GM19372 (cell line): ENCODE results near the gene RAD51B.

Source experiments
- ATAC-seq: cut with Tn5 transposase; IDR thresholded peaks from one replicate; pipeline ENCODE4 v1.9.1; 2021; ENCODE audit warnings: mild to moderate bottlenecking, low read depth, moderate library complexity; ENCODE audit not compliant: unreplicated experiment

The RAD51B gene

DNA sequence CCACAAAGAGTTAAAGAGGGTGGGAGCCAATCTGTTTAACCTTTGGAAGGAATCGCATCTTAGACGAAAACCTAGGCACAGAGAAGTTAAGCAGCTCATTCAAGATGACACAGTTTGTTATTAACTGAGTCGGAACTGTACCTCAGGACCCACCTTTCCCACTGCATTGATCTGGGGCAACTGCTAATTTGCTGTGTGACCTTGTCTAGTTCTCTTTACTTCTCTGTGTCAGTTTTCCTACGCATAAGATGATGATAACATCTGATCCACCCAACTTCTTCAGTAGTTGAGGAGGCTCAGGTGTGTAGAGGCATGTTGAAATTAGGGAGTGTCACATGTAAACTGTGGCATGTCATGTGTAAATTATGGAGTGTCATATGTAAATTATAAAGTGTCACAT lies 787.1 kb downstream of the RAD51B start:
- no peak for ATAC-seq

DNA sequence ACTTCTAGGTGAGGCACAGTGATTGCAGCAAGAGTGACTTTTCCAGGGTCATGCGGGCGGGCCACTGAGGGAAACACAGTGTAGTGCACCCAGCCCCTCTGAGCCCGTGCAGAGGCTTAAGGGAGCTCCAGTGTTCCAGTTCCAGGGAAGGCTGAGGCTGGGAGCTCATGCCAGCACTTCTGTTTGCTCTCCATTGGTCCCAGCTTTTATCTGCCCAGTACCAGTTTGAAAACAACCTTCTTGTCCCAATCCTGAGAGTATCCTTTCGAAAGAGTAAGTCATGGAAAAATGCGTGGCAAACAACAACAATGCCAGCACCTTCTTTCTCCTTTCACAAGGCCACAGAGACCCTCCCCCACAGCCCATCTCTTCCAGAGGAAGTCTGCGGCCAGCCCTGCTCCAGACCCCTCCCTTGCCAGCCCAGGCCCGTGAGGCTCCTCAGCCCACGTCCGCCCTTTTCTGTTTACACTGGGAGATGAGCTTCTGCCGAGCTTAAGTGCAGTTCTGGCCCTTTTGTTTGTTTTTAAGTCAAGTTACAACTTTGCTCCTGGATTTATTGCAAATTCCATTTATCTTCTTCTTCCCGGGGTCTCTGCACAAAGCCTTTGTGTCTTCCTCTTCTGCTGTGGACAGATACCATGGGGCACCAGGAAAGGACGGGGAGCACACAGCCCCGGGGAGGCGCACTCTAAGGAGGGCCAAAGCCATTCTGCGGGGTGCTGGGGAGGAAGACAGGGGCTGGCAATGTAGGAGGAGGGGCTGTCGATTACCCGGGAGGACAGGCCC lies 787.7 kb downstream of the RAD51B start:
- no peak for ATAC-seq

DNA sequence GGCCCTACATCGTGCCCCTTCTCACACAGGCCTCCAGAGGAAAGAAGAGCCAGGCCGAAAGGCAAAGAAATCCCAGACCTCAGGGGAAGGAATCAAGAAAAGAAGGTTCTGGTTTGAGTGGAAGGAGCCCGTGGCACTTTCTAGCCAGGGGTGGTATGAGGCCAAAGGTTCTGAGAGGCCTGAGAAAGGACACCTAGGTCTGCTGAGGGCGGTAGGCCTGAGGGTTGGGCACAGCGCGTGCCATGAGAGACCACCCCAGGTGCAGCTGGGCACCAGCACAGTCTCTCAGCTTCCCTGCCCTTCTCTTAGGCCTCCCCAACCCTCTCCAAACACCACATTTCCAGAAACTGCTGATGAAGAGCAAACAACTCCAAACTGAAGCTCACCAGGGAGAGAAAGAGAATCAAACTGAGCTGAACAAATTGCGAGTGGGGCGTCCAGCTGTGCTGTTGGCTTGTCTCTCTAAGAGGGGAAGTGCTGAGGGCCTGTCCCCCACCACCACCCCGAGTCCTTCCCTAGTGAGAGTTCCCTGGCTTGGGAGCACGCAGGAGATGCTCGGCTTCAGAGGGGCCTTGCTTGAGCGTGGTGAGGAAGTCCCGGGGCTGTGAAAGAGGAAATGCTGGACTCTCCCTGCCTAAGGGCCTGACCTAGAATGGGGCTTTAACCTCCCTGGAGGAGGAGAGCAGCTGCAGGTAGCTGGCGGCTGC lies 788.4 kb downstream of the RAD51B start:
- no peak for ATAC-seq

DNA sequence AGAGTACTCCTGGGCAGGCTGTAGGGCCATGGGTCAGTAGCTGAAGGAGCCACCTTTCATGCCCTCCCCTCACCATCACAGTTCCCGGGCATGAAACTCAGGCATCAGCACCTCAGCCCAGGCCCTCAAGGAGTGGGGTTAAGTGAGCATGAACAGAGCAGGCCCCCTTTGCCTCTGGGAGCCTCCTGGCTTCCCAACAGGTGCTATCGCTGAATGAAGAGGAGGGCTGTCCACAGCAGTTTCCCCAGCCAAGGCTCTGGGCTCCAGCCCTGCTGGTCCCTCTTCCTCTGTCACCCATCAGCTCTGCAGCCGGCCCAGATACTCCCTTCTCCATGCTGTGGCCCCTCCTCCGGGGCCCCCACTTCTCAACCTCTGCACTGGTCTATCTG lies 789.0 kb downstream of the RAD51B start:
- ATAC-seq: no peak

DNA sequence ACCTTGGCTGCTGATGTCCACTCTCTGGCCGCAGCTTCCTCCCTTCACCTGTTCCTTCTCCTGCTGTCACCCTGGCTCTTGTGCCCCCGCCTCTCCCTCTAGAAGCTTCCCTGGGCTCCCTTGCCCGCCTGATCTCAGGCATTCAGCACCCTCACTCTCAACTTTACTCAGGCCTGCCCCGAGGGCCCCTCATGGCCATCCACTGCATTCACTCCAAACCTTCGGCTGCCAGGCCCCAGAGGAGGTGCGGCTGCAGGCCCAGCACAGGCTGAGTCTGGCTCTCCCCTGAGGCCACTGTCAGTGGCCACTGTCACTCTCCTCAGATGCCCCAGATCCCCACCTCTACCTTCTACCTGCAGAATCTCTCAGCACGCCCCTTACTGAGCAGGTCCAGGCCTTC lies 789.4 kb downstream of the RAD51B start:
- no peak for ATAC-seq

DNA sequence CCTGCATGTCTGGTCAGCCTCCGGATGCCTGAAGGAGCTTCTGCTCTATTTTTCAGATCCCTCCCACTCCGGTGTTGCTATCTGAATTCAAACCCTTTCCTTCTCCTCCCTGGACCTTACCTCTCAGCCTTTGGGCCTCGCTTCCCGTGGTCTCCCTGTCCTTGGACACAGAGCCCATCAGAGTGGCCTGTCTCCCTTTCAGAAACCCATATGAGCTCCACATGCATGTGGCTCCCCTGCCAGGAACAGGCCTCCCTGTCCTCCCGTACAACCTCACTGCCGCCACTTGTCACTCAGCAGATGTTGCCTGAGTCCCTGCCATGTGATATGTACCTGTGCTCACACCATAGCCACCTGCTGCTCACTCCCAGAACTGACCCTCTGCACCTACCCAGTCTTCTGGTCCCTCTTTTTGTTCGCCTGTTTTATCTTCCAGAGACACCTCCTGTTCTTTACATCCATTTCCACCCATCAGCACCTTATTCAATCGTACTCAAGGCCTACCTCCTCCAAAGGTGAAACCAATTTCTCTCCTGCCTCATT lies 790.7 kb downstream of the RAD51B start:
- no peak for ATAC-seq

DNA sequence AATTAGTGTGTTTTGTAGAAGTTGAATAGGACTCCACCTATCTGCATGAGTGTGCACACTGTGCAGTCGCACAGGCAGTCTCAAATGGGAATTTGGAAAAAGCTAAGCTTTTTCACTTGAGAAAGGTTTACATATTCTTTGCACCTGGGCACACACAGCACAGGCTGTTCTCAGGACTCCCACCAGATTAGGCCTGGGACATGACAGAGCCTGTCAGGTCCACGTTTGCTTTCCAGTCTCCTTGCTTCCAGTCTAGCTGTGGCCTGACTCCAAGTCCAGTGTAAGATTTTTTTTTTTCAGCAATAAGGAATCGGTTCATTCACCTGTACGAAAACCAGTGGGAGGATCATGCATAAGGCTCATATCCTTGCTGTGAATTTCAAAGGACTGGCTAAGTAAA lies 792.0 kb downstream of the RAD51B start:
- no peak for ATAC-seq

DNA sequence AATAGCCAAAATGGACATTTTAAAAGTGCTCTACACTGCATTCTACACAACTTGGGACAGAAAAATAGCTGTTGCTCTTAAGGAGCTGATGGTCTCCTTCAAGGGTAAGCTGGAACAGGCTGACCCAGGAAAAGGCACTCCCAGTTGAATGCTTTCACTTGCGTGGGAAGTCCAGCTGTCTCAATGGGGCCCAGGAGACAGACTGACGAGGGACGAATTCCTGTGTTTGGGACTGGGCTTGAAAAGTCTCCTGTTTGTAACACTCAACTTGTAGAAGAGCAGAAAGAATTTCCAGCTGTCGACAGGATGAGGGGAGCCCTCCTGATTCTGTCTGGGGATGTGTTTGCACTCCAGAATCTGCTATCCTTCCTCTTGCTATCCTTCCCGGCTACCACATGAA lies 792.5 kb downstream of the RAD51B start:
- no peak for ATAC-seq

DNA sequence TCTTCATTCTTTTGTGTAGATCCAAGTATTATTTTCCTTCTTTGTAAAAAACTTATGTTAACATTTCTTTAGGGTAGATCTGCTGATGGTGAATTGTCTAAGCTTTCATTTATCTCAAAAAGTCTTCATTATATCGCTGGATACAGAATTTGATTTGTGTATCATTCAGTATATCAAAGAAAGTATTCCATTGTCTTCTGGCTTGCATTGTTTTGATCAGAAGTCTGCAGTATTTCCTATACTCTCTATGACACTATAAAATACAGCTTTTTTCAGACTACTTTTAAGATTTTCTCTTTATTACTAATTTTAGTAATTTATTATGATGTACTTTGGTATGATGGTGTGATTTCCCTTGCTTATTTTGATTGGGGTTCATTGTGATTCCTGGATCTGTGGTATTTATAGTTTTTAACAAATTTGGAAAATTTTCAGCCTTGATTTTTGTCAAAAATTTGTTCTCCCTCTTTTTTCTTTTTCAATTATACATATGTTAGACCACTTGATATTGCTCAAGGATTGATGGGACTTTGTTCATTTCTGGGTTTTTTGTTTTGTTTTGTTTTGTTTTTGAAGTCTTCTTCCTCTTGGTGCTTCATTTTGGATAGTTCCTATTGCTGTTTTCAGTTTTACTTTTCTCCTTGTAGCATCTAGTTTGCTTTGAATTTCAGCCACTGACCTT lies 796.8 kb downstream of the RAD51B start:
- ATAC-seq: no peak

DNA sequence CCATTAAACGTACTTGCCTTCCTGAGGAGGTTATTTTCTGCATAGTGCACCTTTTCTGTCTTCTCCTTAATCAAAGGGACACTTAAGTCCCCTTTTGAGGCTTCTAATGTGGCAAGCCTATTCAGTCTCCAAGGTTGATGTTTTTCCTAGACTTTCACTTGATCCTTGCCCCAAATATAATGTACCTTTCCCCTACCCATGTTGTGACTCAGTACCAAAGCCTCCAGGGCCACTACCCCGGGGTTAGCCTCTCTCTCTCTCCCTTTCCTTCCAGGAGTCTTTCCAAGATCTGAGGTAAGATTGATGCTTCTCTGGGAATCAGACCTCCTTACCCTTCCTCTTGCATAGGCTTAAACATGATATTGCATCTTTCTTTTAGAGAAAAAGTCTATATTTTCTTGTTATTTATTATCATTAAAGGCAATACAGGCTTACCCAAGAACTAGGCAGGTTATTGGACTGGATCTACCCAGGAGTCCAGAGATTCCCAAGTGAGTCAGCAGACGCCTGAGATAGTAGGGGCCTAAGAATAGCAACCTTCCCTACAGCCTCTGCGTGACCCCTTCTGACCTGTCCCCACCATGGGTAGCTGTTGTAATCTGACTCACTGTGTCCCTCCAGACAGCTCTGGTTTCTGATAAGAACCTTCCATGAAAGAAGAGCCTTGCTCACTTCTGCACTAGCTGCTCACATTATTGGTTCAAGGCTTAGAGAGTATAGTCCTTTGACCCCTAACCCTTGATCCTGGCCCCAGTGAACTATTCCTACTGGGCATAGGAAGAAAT lies 800.4 kb downstream of the RAD51B start:
- no peak for ATAC-seq

DNA sequence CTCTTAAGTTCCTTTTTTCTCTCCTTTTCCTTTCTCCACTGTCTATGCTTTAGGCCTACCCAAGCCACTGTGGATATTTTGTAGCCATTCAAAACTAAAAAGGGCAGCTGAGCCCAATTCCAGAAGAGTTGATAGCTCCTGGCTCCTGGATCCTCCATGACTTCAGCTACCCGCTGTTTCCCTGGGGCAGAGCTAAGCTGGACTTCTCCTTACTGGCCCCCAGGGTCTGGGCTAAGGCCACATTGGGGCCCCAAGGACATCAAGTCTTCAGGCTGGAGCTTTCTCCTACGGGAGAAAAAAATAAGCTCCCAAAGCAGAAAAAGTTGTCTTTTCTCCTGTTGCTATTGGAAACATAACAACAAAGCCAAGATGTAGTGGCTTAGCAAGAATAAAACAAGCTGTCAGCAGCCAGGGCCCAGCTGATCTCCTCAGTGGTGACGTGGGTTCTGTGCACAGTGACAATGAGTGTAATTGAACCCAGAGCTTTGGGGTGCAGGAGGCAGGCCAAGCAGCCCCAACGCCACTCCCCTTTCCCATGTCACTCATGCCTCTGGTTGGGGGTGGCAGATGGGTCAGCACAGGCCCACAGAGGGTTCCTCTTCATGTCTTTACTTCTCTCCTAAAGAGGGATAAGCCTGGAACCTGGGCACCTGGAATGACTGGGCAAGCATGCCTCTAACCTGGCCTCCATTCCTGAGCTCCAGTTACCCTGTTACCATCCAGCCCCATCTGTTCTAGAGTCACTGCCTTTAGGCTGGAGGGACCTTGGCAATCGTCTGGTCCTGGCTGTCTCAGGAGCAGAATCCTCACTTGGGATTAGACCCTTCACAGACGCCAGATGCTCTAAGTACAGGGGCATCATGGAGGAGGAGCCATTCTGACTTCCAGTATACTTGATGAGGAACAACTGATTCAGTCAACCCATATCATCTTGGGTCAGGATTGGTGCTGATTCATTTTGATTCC lies 802.1 kb downstream of the RAD51B start:
- ATAC-seq: no peak

DNA sequence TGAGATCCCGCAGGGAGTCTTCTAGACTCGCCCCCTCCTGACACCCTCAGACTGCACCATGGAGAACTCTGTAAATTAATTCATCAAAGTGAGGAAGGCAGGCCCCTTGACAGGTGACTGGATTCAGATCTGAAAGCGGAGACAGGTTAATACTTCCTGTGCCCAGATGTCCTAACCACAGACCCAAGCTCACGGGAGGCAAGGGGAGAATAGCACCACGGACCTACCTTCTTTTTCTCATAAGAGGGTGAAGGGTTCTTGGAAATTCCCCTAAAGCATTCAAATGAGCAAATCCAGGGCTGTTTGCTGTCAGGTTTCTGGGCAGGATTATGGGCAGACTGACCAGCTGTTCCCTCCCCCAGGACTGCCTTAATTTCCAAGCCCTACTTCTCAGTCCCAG lies 803.3 kb downstream of the RAD51B start:
- ATAC-seq: no peak

DNA sequence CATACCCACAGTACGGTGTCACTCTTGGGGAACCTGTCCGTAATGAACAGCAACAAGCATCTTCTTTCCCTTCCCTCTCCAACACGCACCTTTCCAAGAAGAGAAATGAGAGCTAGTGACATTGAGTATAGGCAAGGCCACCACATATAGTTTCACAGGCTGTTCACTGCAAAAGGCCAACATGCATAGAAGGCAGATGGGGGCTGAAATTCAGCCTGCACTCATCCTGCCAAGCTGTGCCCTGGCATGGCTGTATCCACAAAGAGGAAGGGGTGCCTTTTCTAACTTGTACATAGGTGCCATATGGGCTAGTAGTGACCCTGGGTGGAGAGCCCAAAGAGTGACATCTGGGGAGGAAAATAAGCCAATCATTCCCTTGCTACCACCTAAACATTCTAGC lies 803.7 kb downstream of the RAD51B start:
- ATAC-seq: no peak

DNA sequence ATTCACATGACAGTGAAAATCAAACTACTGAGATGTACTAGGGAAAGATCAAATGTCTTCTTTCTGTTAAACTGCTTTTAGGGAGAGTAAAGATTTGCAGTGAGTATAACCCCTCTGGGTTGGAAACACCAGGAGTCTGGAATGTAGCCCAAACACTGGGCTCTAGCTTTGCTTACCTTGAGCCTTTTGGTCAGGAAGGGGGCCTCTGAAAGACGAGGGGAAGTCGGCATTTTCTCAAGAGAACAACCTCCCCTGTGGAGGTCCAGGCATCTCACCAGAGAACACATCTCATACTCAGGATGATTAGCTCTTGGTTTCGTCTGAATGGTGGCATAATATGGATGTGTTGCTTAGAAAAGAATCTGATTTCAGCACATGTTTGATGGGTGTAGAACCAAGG lies 804.2 kb downstream of the RAD51B start:
- ATAC-seq: no peak

DNA sequence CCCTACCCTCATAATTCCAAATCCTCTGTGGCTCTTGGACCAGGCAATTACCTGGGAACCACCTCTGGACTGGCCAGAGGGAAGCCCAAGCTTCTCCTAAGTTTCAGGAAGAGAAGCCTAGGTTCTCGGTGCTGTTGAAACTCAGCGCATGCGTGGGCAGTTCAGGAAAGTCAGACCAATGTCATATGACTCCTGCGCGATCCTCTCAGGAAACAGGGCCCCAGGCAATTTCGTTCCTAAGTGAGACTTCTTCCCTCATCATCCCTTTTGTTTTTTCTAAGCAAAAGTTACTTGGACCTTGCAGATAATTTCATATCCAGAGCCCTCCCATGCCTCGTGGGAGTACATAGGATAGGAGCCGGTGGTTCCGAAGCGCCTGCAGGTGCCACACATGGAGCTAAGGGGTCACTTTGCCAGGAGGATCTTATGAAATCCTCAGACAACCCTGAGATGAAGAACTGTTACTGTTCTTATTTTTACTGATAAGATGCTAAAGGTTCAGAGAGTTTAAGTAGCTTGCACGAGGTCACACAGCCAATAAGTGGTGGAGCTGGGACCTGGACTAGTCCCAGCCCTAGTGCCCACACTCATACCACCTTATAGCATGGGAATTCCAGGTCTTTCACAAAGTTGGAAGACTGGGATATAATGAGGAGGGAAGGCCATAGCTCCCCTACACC lies 805.1 kb downstream of the RAD51B start:
- no peak for ATAC-seq

DNA sequence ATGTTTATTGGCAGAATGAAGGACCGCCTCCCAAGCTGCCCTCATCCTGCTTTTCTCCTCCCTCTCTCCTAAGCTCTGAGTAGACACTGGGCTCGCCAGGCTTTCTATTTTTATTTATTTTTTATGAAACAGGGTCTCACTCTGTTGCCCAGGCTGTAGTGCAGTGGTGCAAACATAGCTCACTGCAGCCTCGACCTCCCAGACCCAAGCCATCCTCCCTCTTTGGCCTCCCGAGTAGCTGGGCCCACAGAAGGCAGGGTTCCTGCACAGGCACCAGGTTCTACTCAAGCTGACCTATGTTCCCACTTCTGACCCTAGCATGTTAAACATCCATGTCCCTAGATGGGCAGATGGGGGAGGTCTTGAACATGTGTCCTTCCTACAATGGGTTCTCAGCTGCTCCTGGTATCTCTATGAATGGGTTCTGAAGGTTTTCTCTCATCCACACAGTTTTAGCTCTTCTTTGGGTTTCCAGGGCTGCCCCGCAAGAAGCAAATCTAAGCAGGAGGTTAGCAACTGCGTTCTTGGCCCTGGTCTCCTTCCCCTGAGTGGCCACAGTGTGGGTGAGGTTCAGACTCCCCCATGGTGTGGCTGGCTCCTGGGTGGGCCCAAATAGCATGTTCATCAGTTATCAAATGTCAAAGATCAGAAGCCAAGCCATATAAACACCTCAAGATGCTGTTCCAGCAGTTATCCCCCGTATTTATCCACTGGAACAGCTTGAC lies 805.9 kb downstream of the RAD51B start:
- no peak for ATAC-seq

DNA sequence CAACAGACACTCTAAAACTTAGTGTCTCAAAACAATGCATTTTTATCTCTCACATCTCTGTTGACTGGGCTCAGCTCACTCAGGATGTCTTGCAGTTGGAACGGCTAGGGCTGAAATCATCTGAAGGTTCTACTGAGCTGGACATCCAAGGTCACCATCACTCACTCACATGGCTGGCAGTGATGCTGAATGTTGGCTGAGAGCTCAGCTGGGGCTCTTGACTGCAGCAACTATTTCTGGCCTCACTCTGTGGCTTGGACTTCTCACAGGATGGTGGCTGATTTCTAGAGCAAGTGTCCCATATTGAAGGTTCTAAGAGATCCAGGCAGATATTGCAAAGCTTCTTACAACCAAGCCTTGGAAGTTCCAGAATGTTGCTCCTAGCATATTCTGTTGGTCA lies 806.8 kb downstream of the RAD51B start:
- no peak for ATAC-seq
